Jurkat, Clone E6-1 (cell line): ENCODE measurements around the gene HYI.
"Not testable (repeated sequence)": the region's sequence is repeated elsewhere in the genome, so short reads cannot be mapped to it uniquely, and the experiment has no call there.

Source experiments
- DNase-seq: peaks from one replicate; pipeline ENCODE4 v3.0.0-alpha.2; 2011; ENCODE audit warnings: low read depth, low spot score
- H3K4me3 ChIP-seq: 2 replicates; pipeline ENCODE4 v1.5.1; 2011; ENCODE audit warnings: mild to moderate bottlenecking, low read length, control low read depth, moderate library complexity

HYI gene

GRCh38 chr1:43414634-43415223 lies 39.0 kb downstream of the HYI start:
- H3K4me3 ChIP-seq, result no peak overlapping the region
- peak; percentile 44 for DNase-seq

GRCh38 chr1:43413426-43413825 lies 40.3 kb downstream of the HYI start:
- not testable (repeated sequence) for H3K4me3 ChIP-seq, DNase-seq

GRCh38 chr1:43410571-43410970 lies 43.2 kb downstream of the HYI start:
- DNase-seq, result no peak
- no peak overlapping the region for H3K4me3 ChIP-seq

DNA sequence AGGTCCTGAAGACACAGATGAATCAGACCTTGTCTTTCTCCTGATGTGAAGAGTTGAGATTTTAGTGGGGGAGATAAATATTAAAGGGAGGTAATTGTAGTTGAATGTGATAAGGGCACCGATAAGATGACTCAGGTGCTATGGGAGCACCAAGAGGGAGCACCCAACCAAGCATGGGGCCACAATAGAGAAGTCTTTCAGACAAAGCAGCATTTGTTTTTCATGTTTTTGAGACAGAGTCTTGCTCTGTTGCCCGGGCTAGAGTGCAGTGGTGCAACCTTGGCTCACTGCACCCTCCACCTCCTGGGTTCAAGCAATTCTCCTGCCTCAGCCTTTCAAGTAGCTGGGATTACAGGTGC lies 47.9 kb downstream of the HYI start:
- DNase-seq, result no peak
- H3K4me3 ChIP-seq, result no peak overlapping the region

DNA sequence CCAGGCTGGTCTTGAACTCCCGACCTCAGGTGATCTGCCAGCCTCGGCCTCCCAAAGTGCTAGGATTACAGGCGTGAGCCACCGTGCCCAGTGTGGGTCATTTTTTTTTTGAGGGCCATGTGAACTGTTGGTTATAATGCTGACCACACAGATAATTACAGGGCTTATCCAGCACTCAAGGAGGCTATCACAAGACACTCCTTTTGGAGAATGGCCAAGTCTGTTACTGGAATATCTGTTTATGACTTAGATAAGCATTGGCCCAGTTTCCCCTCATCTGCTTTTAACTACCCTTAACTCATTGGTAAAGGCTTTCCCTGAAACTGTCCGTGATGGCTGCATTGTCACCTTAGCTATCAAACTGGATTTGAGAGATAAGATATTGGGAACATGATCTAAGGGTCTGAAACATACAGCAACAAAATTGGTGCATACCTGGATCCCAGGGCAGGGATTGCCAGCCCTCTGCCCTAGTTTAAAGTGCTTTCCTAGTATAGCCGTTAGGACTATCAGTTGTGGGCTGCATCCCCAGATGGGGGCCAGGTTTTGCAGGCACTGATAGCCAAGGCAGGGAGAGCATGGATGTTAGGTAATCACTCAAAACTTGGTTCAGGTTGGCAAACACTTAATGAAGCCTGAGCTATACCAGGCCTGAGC lies 48.4 kb downstream of the HYI start:
- DNase-seq, result no peak
- no peak overlapping the region for H3K4me3 ChIP-seq

DNA sequence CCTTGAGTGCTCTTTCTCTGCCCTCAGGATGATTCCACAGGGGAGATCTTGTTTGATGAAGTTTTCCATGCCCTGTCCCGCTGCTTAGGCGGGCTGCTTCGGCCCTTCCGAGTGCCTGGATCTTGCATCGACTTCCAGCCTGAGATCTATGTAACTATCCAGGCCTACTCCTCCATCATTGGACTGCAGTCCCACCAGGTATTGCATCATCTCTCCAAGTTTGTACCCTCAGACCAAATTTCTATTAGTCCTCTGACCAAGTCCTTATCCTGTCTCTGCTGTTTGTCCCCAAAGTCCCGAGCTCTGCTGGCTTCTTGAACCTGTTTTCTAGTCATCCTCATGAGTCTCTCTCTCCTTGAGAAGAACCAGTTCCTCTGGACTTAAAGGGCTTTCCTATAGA lies 49.4 kb downstream of the HYI start:
- DNase-seq, result no peak
- no peak overlapping the region for H3K4me3 ChIP-seq

DNA sequence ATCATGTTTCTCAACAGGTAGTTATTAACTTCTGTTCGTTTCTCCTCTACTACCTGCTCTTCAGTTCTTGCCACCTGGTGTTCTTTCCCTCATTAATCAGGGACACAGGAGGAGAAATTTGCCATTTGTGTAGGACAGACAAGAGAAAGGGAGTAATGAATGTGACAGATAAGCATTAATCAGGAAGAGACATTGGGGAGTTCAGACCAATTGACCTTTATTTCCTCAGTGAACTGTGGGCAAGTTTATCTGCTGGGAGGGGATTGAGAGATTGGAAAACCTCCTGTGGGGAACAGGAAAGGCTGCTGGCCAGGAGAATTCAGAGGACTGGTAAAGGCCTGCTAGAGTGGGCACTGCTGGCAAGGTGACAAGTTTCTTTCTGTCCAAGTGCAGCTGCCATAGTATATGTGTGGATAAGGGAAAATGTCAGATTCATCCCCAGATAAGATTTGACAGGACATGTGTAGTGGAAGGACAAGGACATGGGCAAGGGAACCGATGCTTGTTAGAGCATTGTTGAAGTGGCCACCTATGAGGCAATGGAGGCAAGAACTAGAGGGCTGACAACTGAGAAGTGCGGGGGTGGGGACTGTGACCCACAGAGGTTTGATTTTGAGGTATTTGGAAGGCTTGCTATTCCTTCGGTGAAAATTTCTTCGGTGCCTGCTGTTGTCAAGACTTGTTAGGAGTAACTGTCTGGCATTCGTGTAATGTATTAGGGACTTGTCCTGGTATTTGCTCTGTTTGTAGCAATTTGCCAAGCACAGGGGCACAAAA lies 51.5 kb downstream of the HYI start:
- H3K4me3 ChIP-seq, result no peak overlapping the region
- no peak for DNase-seq
